CD14-positive monocyte (primary cell): ENCODE results near the gene NUMB. TPM values are rescaled to one million over a fixed set of nuclear protein-coding genes. Genes with fewer than 3 reads are reported as not detected.

Source experiments
- DNase-seq, 3 donors: peaks; one replicate each; pipeline ENCODE4 v3.0.0-alpha.2; 2011 to 2022
- H2AFZ ChIP-seq: 2 replicates; pipeline ENCODE4 v1.6.0; 2012; ENCODE audit warnings: mild to moderate bottlenecking, low read depth, low read length, inconsistent platforms; ENCODE audit not compliant: insufficient read depth, poor library complexity, severe bottlenecking
- H3K27ac ChIP-seq, 2 donors: 1 replicate in 1 of 2; 2 replicates in 1 of 2; pipeline ENCODE4 v1.5.1; 2012 to 2013; ENCODE audit warnings: low read length in 2 of 2, control low read depth in 1 of 2, inconsistent platforms in 1 of 2, low read depth in 1 of 2, mild to moderate bottlenecking in 1 of 2
- H3K27me3 ChIP-seq, 2 donors: one replicate each; pipeline versions ENCODE4 v1.6.0 to v1.6.1; 2011 to 2013; ENCODE audit warnings: low read length in 2 of 2; ENCODE audit not compliant: control insufficient read depth in 2 of 2, insufficient read depth in 2 of 2
- H3K36me3 ChIP-seq, 2 donors: replicated peaks in 1 of 2; 1 replicate in 1 of 2; 2 replicates in 1 of 2; pipeline versions ENCODE4 v1.5.1 to v1.6.1; 2012 to 2013; ENCODE audit warnings: low read length in 2 of 2, control low read depth in 1 of 2, inconsistent platforms in 1 of 2, mild to moderate bottlenecking in 1 of 2; ENCODE audit not compliant: insufficient read depth in 2 of 2, control insufficient read depth in 1 of 2
- H3K4me1 ChIP-seq, 2 donors: 1 replicate in 1 of 2; 2 replicates in 1 of 2; pipeline versions ENCODE4 v1.5.1 to v1.6.1; 2012 to 2013; ENCODE audit warnings: low read length in 2 of 2, control low read depth in 1 of 2, inconsistent platforms in 1 of 2, mild to moderate bottlenecking in 1 of 2, moderate library complexity in 1 of 2; ENCODE audit not compliant: insufficient read depth in 2 of 2, control insufficient read depth in 1 of 2
- H3K4me2 ChIP-seq: replicated peaks from 2 replicates; pipeline ENCODE3; 2012; ENCODE audit warnings: low read length, moderate library complexity, mild to moderate bottlenecking; ENCODE audit not compliant: poor library complexity, severe bottlenecking; ENCODE audit errors: extremely low read depth
- H3K4me3 ChIP-seq, 3 experiments: fragments of 200-600 bp in 1 of 3; sonication (generic) in 1 of 3; replicated peaks in 1 of 3; 1 replicate in 2 of 3; 2 replicates in 1 of 3; pipeline ENCODE4 v1.5.1; 2011 to 2013; ENCODE audit warnings: low read length in 3 of 3, mild to moderate bottlenecking in 3 of 3, control low read depth in 2 of 3, low read depth in 2 of 3, inconsistent platforms in 1 of 3, moderate library complexity in 1 of 3
- H3K79me2 ChIP-seq: 2 replicates; pipeline ENCODE4 v1.6.0; 2012; ENCODE audit warnings: mild to moderate bottlenecking, control low read depth, inconsistent platforms, low read length, moderate library complexity; ENCODE audit not compliant: insufficient read depth
- H3K9ac ChIP-seq: 2 replicates; pipeline ENCODE4 v1.6.0; 2017; ENCODE audit warnings: low read length, mild to moderate bottlenecking; ENCODE audit not compliant: insufficient read depth, poor library complexity, severe bottlenecking
- H3K9me3 ChIP-seq, 2 donors: replicated peaks in 1 of 2; 1 replicate in 1 of 2; 2 replicates in 1 of 2; pipeline versions ENCODE4 v1.5.1 to v1.6.1; 2012 to 2013; ENCODE audit warnings: low read length in 2 of 2, control low read depth in 1 of 2; ENCODE audit not compliant: control insufficient read depth in 1 of 2, insufficient read depth in 1 of 2
- H4K20me1 ChIP-seq: 2 replicates; pipeline ENCODE4 v1.6.0; 2012; ENCODE audit warnings: mild to moderate bottlenecking, low read length, control low read depth, moderate library complexity; ENCODE audit not compliant: insufficient read depth
- H3K27ac Mint-ChIP-seq, 7 donors: one replicate each; pipeline ENCODE4 v1.8.0; 2020; ENCODE audit warnings: mild to moderate bottlenecking in 7 of 7, mixed read lengths in 7 of 7, moderate library complexity in 6 of 7, inconsistent platforms in 2 of 7
- H3K27me3 Mint-ChIP-seq, 3 donors: one replicate each; pipeline ENCODE4 v1.8.0; 2021 to 2022; ENCODE audit warnings: low read depth in 3 of 3, mild to moderate bottlenecking in 3 of 3, mixed read lengths in 3 of 3, moderate library complexity in 3 of 3, inconsistent platforms in 1 of 3
- H3K36me3 Mint-ChIP-seq, 2 donors: one replicate each; pipeline ENCODE4 v1.8.0; 2020; ENCODE audit warnings: mixed read lengths in 2 of 2, inconsistent platforms in 1 of 2, mild to moderate bottlenecking in 1 of 2
- H3K4me1 Mint-ChIP-seq: one replicate; pipeline ENCODE4 v1.8.0; 2020; ENCODE audit warnings: mild to moderate bottlenecking, mixed read lengths
- H3K4me3 Mint-ChIP-seq, 2 donors: one replicate each; pipeline ENCODE4 v1.8.0; 2020; ENCODE audit warnings: mild to moderate bottlenecking in 2 of 2, mixed read lengths in 2 of 2, moderate library complexity in 1 of 2
- H3K9me3 Mint-ChIP-seq, 7 donors: one replicate each; pipeline ENCODE4 v1.8.0; 2020 to 2022; ENCODE audit warnings: mixed read lengths in 7 of 7, mild to moderate bottlenecking in 6 of 7, moderate library complexity in 6 of 7, inconsistent platforms in 2 of 7
- CTCF ChIP-seq: fragments of 200-600 bp; IDR thresholded peaks from one replicate; pipeline ENCODE4 v1.8.0; 2022; ENCODE audit warnings: antibody characterized with exemption, mild to moderate bottlenecking
- whole genome bisulfite sequencing: methylation state at CpG from one replicate; pipeline ENCODE4 v1.1.5; 2013; ENCODE audit warnings: missing lambda C conversion rate; ENCODE audit not compliant: insufficient coverage; 5-methylcytosine and 5-hydroxymethylcytosine counted together
- intact Hi-C, 2 donors: fragments of 100-400 bp; cut with micrococcal nuclease; formaldehyde crosslinking; loops; one replicate each; pipeline versions ENCODE4 v1.15.0 to v1.15.1; 2023
- polyA plus RNA-seq, 3 donors: library from polyadenylated mRNA; depleted of rRNA in 1 of 3; unstranded in 2 of 3; stranded (reverse) in 1 of 3; fragments of 300-500 nt in 2 of 3; fragments of >200 nt in 1 of 3; fragmentation: Illumina TruSeq in 2 of 3; gene quantifications; 1 replicate in 2 of 3; 2 replicates in 1 of 3; pipeline ENCODE4 v1.2.3, GENCODE V29; 2012 to 2021

Gene NUMB
- polyA plus RNA-seq, 3 donors: 83.4 to 223 (median 126) TPM

- Histone ChIP-seq H3K9me3 (no peaks in the 10 kb centered on the region), H3K4me1 (no peaks in the 10 kb centered on the region), H4K20me1 (no peaks in the 10 kb centered on the region), H2AFZ (no peak overlapping the region), H3K36me3 (no peaks in the 10 kb centered on the region), H3K79me2 (no peaks in the 10 kb centered on the region), H3K27me3 (no peaks in the 10 kb centered on the region), H3K4me2 (no peak overlapping the region), H3K27ac (no peak overlapping the region), H3K4me3 (no peak overlapping the region), H3K9ac (no peak overlapping the region)
- TF ChIP-seq CTCF: no peak
- Mint-ChIP-seq H3K9me3 (peaks cover 0 to 2% (median 0%) of the 10 kb centered on the region in 7 donors), H3K4me3 (no peak overlapping the region), H3K27ac (peak overlapping the region in 1 of 7 donors; percentile 43), H3K27me3 (peaks cover 0 to 2% (median 1%) of the 10 kb centered on the region in 3 donors), H3K36me3 (no peaks in the 10 kb centered on the region), H3K4me1 (no peaks in the 10 kb centered on the region)
- WGBS: 89% methylated on average over 9 of the region's 9 CpGs
- intact Hi-C loops: no loop called here
- no peak for DNase-seq
These were observed 202.6 kb downstream of the NUMB start for GRCh38 chr14:73255693-73256225.

- no peak overlapping the region for H3K27ac ChIP-seq
- H3K9ac ChIP-seq: no peak overlapping the region
- H3K4me1 Mint-ChIP-seq: no peaks in the 10 kb centered on the region
- no peaks in the 10 kb centered on the region for H3K36me3 Mint-ChIP-seq
- H3K4me1 ChIP-seq: no peaks in the 10 kb centered on the region
- no peak for TF ChIP-seq CTCF
- DNase-seq: no peak
- intact Hi-C loops: no loop called here
- no peaks in the 10 kb centered on the region for H3K27me3 ChIP-seq
- 100% methylated on average over 4 of the region's 6 CpGs for WGBS
- no peaks in the 10 kb centered on the region for H3K36me3 ChIP-seq
- no peak overlapping the region for H3K4me3 Mint-ChIP-seq
- H3K4me2 ChIP-seq: no peak overlapping the region
- H2AFZ ChIP-seq: no peak overlapping the region
- H3K4me3 ChIP-seq: no peak overlapping the region
- H3K79me2 ChIP-seq: no peaks in the 10 kb centered on the region
- no peak overlapping the region for H3K27ac Mint-ChIP-seq
- H4K20me1 ChIP-seq: no peaks in the 10 kb centered on the region
- H3K27me3 Mint-ChIP-seq: peaks cover 0 to 4% (median 1%) of the 10 kb centered on the region in 3 donors
- H3K9me3 ChIP-seq: no peaks in the 10 kb centered on the region
- peaks cover 0 to 2% (median 0%) of the 10 kb centered on the region in 7 donors for H3K9me3 Mint-ChIP-seq
These were observed 203.3 kb downstream of the NUMB start for GRCh38 chr14:73255005-73255400.
